Astrocyte (in vitro differentiated cells and primary cell): ENCODE data around the gene DEFB118.
"Not testable (repeated sequence)": the region's sequence is repeated elsewhere in the genome, so short reads cannot be mapped to it uniquely, and the experiment has no call there.

ENCODE experiments used
- CTCF ChIP-seq: IDR thresholded peaks from 2 replicates; pipeline ENCODE4 v1.5.1; 2011; ENCODE audit warnings: low read depth, mild to moderate bottlenecking, inconsistent platforms, low read length, moderate library complexity; ENCODE audit not compliant: insufficient read depth
- EZH2 ChIP-seq: IDR thresholded peaks from 2 replicates; pipeline ENCODE4 v1.6.1; 2012; ENCODE audit warnings: mild to moderate bottlenecking, low read length, inconsistent platforms; ENCODE audit not compliant: insufficient read depth

- not testable (repeated sequence) for TF ChIP-seq EZH2, CTCF
Measured at GRCh38 chr20:31364272-31364671, 4.1 kb upstream of the DEFB118 start.
